Activated naive CD8-positive, alpha-beta T cell treated with anti-CD3 and anti-CD28 coated beads, Interleukin-2, amount 50 U/mL, for 24 hours (primary cell): ENCODE results near the gene CDH23.
"Not testable (repeated sequence)": the region's sequence is repeated elsewhere in the genome, so short reads cannot be mapped to it uniquely, and the experiment has no call there.

Experiments used
- ATAC-seq: fragments of 150-1000 bp; cut with Tn5 transposase; one replicate; pipeline ENCODE4 v1.10.0; 2021
- DNase-seq: peaks from one replicate; pipeline ENCODE4 v3.0.0; 2021
- H3K27ac Mint-ChIP-seq: one replicate; pipeline ENCODE4 v1.8.0; 2021; ENCODE audit warnings: mild to moderate bottlenecking, mixed read lengths
- H3K27me3 Mint-ChIP-seq: one replicate; pipeline ENCODE4 v1.8.0; 2021; ENCODE audit warnings: mixed read lengths
- H3K36me3 Mint-ChIP-seq: one replicate; pipeline ENCODE4 v1.8.0; 2021; ENCODE audit warnings: low read depth, mixed read lengths
- H3K4me1 Mint-ChIP-seq: one replicate; pipeline ENCODE4 v1.8.0; 2021; ENCODE audit warnings: mixed read lengths
- H3K4me3 Mint-ChIP-seq: one replicate; pipeline ENCODE4 v1.8.0; 2021; ENCODE audit warnings: mild to moderate bottlenecking, moderate library complexity, mixed read lengths
- H3K9me3 Mint-ChIP-seq: one replicate; pipeline ENCODE4 v1.8.0; 2021; ENCODE audit warnings: mixed read lengths

CDH23 gene

DNA sequence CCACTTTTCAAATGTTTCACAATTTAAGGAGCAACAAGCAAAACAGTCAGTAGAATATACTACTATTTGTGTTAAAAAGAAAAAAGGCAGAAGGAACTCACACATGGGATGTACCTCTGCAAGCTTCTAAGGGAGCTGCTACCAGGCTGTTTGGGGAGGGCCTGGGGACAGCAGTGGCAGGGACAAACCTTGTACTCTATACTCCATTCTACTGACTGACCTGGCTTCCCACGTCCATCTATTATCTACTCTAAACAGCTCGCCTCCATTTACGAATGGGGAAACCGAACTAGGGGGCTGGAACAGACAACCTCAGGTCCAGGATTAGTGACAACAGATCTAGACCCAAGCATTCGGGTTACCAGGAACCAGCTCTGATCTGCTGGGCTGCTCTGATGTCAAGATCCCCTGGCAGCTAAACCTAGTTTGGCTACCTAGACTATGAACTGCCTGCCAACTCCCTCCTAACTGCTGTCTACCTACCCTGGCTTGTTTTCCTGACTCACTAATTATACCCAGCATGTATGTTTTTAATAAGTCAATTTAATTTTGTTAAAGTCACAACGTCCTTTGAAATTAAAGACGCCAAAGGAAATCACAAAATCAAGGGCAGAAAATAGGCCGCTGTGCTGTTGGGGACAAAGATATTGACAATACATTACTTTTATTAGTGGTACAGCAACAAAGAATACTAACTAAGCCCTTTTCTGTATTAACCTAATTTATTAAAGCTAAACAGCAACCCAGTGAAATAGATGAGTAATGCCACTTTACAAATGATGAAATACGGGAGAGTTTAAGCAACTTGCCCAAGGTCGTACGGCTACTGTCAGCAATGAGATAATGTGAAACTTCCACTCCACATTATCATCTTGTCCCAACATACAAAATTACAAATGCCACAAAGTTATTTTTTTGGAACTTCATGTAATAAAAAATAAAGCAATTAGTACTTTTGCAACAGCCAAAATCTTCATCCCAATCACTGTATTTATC is 449.0 kb downstream of the CDH23 start:
- Mint-ChIP-seq H3K4me3 (no peak overlapping the region), H3K9me3 (no peaks in the 10 kb centered on the region), H3K27ac (no peak overlapping the region), H3K36me3 (no peaks in the 10 kb centered on the region), H3K27me3 (no peaks in the 10 kb centered on the region), H3K4me1 (peaks cover 62% of the 10 kb centered on the region)
- ATAC-seq (no peak), DNase-seq (no peak)

DNA sequence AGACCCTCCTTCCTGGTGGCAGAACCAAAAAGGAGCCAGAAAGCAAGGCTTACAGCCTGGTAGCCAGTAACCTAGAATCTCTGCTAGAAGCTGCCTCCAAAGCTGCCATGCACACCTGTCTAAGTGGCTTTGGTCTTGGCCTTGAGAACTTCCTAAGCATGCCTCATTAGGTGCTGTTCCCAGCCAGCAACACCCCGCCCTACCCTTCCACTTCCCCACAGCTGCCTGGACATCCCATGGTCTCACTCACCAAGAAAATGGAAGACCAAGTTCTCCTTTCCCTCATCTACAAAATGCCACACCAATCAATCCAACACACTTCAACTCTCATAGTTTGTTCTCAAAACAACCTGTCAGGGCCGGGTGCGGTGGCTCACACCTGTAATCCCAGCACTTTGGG is 450.1 kb downstream of the CDH23 start:
- no peak overlapping the region for H3K4me3 Mint-ChIP-seq
- no peak overlapping the region for H3K27ac Mint-ChIP-seq
- no peaks in the 10 kb centered on the region for H3K27me3 Mint-ChIP-seq

GRCh38 chr10:71847418-71847817 is 450.7 kb downstream of the CDH23 start:
- no peak overlapping the region for H3K4me3 Mint-ChIP-seq
- no peaks in the 10 kb centered on the region for H3K9me3 Mint-ChIP-seq
- no peak overlapping the region for H3K27ac Mint-ChIP-seq
- ATAC-seq = no peak
- DNase-seq = no peak
- peaks cover 66% of the 10 kb centered on the region for H3K4me1 Mint-ChIP-seq
- no peaks in the 10 kb centered on the region for H3K27me3 Mint-ChIP-seq
- no peaks in the 10 kb centered on the region for H3K36me3 Mint-ChIP-seq

More for the DNA sequence above, 450.1 kb downstream of the CDH23 start:
- no peak for DNase-seq
- H3K4me1 Mint-ChIP-seq = peaks cover 67% of the 10 kb centered on the region
- ATAC-seq = no peak
- no peaks in the 10 kb centered on the region for H3K36me3 Mint-ChIP-seq
- H3K9me3 Mint-ChIP-seq = no peaks in the 10 kb centered on the region

DNA sequence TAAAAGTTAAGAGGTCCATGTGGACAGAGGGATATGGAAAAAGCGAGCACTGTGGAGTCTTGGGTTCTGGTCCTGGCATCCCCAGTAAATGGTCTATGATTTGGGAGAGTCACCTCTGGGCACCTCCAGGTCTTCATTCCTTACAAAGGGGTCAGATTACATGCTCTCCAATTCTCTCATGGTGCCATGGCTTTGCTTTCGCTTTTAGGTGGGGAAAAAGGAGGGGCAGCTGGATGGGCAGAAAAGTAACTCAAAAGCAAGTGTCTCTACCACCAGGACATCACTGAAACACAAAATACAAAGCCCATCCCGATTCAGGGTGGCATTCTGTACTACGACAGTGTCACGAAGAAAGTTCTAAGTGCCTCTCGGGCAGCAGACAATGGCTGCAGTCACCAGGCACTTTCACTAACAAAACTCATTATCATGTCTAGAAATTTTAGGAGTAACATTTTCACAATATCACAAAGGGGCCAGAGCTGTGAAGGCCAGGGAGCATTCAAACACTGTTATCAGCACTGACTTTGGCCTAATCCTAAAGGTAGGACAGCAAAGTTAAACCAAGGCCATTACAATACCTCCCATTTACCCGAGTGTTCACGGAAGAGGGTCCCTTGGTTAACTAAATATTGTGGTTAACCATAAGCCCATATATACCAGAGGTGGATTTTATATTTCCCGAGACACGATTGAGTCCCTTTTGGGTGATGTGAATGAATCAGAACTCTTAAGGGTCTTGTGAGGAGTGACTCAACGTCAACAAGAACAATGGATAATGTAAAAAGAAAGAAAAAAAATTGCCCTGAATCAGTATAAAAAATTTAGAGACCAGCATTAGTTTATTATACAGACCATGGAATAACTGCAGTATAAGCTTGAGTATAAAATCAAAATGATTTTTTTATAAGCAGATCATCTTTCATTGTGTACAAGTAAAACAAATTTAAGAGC is 451.9 kb downstream of the CDH23 start:
- ATAC-seq = no peak
- peaks cover 57% of the 10 kb centered on the region for H3K4me1 Mint-ChIP-seq
- H3K36me3 Mint-ChIP-seq = no peaks in the 10 kb centered on the region
- H3K27ac Mint-ChIP-seq = peak overlapping the region; percentile 3
- no peaks in the 10 kb centered on the region for H3K27me3 Mint-ChIP-seq
- no peaks in the 10 kb centered on the region for H3K9me3 Mint-ChIP-seq
- peak overlapping the region; percentile 49 for H3K4me3 Mint-ChIP-seq
- no peak for DNase-seq

DNA sequence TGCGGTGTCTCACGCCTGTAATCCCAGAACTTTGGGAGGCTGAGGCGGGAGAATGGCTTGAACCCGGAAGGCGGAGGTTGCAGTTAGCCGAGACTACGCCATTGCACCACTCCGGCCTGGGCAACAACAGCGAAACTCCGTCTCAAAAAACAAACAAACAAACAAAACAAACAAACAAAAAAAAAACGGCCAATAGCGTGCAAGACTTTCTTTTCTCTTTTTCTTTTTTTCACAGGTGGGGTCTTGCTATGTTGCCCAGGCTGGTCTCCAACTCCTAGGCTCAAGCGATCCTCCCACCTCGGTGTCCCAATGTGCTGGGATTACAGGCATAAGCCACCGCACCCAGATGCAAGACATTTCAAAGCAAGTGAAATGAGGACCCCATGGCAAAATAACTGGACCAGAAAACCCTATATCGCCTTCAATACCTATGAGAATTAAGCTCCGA is 452.8 kb downstream of the CDH23 start:
- DNase-seq (no peak), ATAC-seq (no peak)
- peak overlapping the region; percentile 89 for H3K4me3 Mint-ChIP-seq
- peaks cover 51% of the 10 kb centered on the region for H3K4me1 Mint-ChIP-seq
- H3K9me3 Mint-ChIP-seq = no peaks in the 10 kb centered on the region
- H3K27me3 Mint-ChIP-seq = no peaks in the 10 kb centered on the region
- no peak overlapping the region for H3K27ac Mint-ChIP-seq
- no peaks in the 10 kb centered on the region for H3K36me3 Mint-ChIP-seq

- ATAC-seq (no peak), DNase-seq (no peak)
- no peaks in the 10 kb centered on the region for H3K36me3 Mint-ChIP-seq
- H3K4me1 Mint-ChIP-seq = peaks cover 49% of the 10 kb centered on the region
- no peaks in the 10 kb centered on the region for H3K9me3 Mint-ChIP-seq
- H3K27me3 Mint-ChIP-seq = no peaks in the 10 kb centered on the region
- H3K4me3 Mint-ChIP-seq = peak overlapping the region; percentile 89
- H3K27ac Mint-ChIP-seq = peak overlapping the region; percentile 85
These were observed 453.5 kb downstream of the CDH23 start for GRCh38 chr10:71850021-71850742.

DNA sequence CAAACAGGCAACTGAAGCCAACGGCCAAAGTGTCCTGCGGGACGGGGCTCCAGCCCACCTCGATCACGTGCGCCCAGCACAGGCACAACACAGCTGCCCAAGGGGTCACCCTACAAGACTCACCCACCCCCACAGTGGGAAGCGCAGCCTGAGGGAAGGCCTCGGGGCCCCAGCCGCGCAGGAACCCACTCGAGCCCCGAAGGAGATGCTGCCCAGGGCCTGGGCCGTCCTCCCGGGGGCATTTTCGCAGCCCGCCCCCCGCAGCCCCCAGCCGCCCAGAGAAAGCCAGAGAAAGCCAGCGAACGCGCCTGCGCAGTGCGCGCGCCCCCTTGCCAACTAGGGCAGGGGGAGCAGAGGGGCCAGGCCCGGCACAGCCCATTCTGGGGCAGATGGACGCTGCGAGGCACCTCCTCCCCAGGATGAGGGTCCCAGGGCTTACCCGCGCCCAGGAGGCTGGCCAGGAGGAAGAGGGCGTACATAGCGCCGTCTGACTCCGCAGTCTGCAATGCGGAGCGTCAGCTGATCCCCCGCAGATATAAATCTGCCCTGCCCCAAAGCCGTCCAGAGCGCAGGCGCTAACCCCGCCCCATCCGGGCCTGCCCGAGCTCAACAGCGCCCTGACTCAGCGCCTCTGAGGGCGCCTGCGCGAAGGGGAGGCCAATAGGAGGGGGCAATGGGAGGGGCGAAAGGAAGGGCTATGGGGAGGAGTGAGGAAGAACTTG is 454.2 kb downstream of the CDH23 start, which contains the start of gene PSAP:
Gene PSAP, minus strand, starts transcription at position 509 of the 722 bp plus-strand sequence. Its CDS starts 30 bp downstream, at position 479.
- no peaks in the 10 kb centered on the region for H3K36me3 Mint-ChIP-seq
- H3K27me3 Mint-ChIP-seq = no peaks in the 10 kb centered on the region
- no peaks in the 10 kb centered on the region for H3K9me3 Mint-ChIP-seq
- H3K4me1 Mint-ChIP-seq = peaks cover 45% of the 10 kb centered on the region
- H3K27ac Mint-ChIP-seq = peak within 1 kb of the TSS; percentile 85
- ATAC-seq (peak; percentile 98), DNase-seq (peak; percentile 100)
- H3K4me3 Mint-ChIP-seq = peak within 1 kb of the TSS; percentile 89

DNA sequence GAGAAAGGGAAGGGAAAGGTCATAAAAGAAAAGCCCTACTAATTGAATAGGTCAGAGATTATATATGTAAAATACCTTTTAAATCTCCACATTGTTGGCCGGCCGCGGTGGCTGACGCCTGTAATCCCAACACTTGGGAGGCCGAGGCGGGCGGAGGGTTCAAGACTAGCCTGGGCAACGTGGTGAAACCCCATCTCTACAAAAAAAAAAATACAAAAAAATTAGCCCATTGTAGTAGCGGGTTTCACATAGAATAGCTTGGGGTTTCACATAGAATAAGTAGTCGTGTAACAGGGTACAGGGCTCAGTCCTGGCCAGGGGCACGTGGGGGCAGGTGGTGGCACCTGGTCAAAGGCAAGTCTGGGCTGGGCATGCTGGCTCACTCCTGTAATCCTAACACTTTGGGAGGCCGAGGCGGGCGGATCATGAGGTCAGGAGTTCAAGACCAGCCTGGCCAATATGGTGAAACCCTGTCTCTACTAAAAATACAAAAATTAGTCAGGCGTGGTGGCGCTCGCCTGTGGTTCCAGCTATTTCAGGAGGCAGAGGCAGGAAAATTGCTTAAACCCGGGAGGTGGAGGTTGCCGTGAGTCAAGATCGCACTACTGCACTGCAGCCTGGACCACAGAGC is 454.9 kb downstream of the CDH23 start:
- Mint-ChIP-seq H3K4me1 (peaks cover 45% of the 10 kb centered on the region), H3K4me3 (peak overlapping the region; percentile 89), H3K27ac (peak overlapping the region; percentile 85)
- H3K9me3 Mint-ChIP-seq, H3K36me3 Mint-ChIP-seq, ATAC-seq, DNase-seq, H3K27me3 Mint-ChIP-seq: not testable (repeated sequence)

DNA sequence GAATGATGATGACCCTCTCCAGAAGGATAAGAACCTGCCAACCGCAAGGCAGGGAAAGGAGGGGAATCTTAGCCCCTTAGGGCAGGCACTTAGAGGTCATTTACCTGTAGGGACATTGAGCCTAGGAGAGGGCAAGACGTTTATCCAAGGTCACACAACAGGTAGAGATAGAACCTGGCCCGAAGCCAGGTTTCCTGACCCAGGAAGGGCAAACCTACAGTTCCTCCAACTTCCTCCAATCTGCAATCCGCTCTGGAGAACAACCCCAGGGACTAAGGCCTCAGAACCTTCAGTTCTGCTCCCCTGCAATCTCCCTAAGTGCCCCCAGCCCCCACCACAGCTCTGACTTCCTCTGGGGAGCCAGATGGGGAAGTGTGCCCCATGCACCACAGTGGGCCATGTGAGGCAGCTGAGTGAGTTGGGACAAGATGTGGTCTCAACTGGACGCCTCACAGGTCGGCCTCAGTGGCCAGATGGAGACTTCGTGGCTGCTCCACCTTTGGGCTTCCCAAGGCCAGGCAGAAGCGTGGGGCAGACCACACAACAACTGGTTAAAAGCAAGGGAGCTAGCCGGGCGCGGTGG is 455.7 kb downstream of the CDH23 start:
- H3K27me3 Mint-ChIP-seq = no peaks in the 10 kb centered on the region

DNA sequence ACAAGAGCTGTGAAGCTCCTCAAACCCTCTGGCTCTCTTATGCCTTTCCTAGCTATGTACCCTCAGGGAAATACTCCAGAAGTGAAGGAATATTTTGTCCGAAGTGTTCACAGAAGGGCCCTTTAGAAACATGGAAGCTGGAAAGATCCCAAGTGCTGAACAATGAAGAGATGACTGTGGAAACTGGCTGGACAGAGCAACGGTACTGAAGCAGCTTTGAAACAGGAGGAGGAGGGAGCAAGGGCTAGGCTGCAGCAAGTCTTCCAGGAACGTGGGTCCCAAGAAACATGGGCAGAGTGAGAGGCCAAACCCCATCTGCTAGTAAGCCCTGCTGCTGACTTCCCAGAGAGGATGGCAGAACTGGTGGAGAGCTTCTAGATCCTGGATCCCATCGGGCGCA is 457.3 kb downstream of the CDH23 start:
- Mint-ChIP-seq H3K4me1 (peaks cover 28% of the 10 kb centered on the region), H3K27ac (no peak overlapping the region), H3K4me3 (no peak overlapping the region), H3K9me3 (no peaks in the 10 kb centered on the region), H3K27me3 (no peaks in the 10 kb centered on the region), H3K36me3 (no peaks in the 10 kb centered on the region)
- DNase-seq (no peak), ATAC-seq (no peak)

More for the DNA sequence above, 455.7 kb downstream of the CDH23 start:
- Mint-ChIP-seq H3K4me3 (peak overlapping the region; percentile 89), H3K4me1 (peaks cover 41% of the 10 kb centered on the region), H3K9me3 (no peaks in the 10 kb centered on the region), H3K36me3 (no peaks in the 10 kb centered on the region), H3K27ac (no peak overlapping the region)
- no peak for DNase-seq
- ATAC-seq = no peak

- no peak for DNase-seq
- H3K27ac Mint-ChIP-seq = no peak overlapping the region
- H3K4me1 Mint-ChIP-seq = peaks cover 14% of the 10 kb centered on the region
- no peaks in the 10 kb centered on the region for H3K9me3 Mint-ChIP-seq
- no peaks in the 10 kb centered on the region for H3K27me3 Mint-ChIP-seq
- H3K36me3 Mint-ChIP-seq = no peaks in the 10 kb centered on the region
- no peak for ATAC-seq
- no peak overlapping the region for H3K4me3 Mint-ChIP-seq
These were observed 459.9 kb downstream of the CDH23 start for GRCh38 chr10:71856619-71857018.

- Mint-ChIP-seq H3K27me3 (no peaks in the 10 kb centered on the region), H3K4me1 (peaks cover 8% of the 10 kb centered on the region), H3K9me3 (no peaks in the 10 kb centered on the region), H3K27ac (no peak overlapping the region), H3K36me3 (no peaks in the 10 kb centered on the region), H3K4me3 (no peak overlapping the region)
- ATAC-seq = no peak
- DNase-seq = no peak
These were observed 461.5 kb downstream of the CDH23 start for GRCh38 chr10:71857934-71858890.
